DMS153 treated with DMSO at 0.1 percent for 48 hours (cell line): ENCODE measurements around the gene ZNF469.

Experiments
- DNase-seq: peaks from one replicate; lab custom pipeline; 2025; ENCODE audit not compliant: unreplicated experiment; lab: John Stamatoyannopoulos, UW

ZNF469 gene

DNA sequence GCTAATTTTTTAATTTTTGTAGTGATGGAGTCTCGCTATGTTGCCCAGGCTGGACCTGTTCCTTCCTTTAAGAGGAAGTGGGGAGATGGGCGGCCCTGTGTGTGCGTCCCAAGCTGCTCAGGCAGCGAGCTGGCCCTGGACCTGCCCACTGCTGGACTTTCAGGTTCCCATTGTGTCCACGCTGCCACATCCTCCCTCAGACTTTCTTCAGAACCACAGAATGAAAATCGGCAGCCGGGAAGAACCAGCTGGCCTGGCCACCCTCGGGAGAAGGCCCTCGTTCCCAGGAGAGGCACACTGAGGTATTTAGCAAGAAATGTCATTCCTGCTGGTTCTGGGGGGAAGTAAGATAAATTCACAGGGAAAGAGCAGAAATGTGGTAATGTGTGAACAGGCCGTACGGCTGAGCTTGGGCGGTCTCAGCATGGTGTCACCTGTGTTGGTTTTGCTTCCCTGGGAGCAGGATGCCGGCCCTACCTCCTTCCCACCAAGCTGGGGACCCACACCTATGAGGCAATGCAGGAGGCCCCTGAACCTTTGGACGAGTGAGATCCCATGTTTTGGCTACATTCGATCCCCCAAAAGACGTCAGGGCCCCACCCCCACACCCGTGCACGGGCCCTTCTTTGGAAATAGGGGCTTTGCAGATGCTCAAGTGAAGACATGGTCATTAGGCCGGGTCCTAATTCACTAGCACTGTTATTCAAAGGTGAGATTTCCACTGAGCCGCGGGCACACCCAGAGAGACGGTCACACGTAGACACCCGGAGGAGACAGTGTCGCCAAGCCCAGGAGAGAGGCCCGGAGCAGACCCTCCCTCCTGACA, 35.9 kb upstream of the ZNF469 start:
- DNase-seq: no peak

GRCh38 chr16:88347656-88348376, 34.9 kb upstream of the ZNF469 start:
- no peak for DNase-seq

DNA sequence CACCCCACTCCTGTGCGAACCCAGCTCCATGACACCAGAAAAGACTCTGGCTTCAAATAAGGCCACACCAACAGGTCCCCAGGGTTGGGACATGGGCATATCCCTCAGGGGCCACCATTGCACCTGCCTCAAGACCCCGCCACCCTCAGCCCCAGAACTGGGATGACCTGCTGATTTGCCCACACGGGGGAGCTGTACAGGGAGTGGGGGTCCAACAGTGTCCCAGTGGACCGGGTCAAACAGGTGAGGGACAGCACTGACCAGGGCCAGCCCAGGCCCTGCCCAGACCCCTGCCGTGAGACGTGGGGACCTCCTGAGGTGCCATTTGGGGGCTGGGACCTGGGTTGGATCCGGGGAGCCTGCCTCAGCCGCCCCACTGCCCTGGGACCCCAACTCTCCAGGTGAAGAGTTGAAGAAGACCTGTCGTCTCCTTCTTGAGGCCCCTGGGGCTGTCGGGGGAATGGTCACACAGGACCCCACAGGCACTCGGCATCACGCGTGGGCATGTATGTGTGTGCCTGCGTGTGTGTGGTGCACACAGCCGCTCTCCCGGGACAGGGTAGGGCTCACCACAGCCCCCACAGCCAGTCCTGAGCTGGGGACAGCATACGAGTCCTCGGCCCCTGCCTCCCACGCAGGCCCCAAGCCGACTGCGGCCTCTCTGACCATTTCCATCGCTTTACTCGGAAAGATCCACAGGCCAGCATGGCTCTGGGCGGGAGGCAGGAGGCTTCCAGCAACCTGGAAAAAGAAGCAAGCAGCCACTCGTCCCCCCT, 34.2 kb upstream of the ZNF469 start:
- DNase-seq: no peak

GRCh38 chr16:88349153-88349902, 33.4 kb upstream of the ZNF469 start:
- no peak for DNase-seq

DNA sequence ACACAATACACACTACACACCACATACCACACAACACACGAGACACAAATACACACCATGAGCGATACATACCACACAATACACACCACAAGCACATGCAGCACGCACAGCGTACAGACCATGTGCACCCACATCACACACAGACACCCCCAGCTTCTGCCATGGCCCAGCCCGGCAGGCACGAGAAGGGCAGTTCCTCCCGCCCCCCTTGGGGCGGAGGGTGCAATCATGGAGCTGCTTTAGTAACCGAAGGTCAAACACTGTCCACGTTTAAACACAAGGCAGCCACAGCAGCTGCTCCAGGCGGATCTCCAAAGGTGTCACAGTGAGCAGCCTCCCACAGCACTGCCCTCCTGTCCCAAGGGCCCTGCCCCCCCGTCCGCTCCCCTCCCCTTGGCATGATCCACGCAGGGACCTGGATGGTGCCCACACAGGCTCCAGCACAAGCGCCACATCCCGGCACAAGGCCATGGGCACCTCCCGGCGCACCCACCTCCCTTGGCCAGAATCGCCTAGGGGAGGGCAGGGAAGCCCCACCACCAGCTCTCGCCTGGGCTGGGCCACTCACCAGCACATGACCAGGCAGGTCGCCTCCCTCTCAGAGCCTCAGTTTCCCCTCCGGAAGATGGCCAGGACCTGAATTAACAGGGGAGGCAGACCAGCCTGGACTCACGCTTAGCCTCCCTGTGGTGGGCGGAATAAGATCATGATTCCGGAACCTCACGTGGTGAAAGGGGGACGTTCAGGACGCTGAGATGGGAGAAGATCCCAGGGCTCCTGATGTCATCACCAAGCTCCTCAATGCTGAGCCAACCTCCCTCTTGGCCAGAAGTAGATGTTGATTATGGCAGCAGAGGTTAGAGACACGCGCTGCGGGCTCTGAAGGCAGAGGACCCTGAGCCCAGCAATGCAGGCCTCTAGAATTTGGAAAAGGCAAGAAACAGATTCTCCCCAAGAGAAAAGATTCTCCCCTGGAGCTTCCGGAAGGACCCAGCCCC, 32.6 kb upstream of the ZNF469 start:
- no peak for DNase-seq

GRCh38 chr16:88350922-88351321, 31.8 kb upstream of the ZNF469 start:
- DNase-seq: no peak

GRCh38 chr16:88351491-88352101, 31.2 kb upstream of the ZNF469 start:
- DNase-seq: no peak

- no peak for DNase-seq
Measured at GRCh38 chr16:88352261-88353200, 30.2 kb upstream of the ZNF469 start.

GRCh38 chr16:88353232-88353631, 29.5 kb upstream of the ZNF469 start:
- no peak for DNase-seq

DNA sequence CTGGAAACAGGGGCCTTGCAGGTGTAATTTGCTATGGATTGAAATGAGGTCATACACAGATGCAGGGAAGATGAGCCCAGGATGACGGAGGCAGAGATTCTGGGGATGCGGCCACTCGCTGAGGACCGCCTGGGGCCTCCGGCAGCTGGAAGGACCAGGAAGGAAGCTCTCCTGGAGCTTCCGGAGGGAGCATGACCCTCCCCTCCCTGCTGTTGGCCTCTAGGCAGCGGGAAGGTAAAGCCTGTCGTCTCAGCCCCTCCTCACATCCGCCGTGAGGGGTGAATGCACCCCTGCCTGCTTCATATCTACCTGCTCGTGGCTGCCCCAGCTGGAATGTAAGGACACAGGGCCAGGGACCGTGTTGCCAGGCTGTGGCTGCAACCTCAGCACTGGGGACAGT, 29.1 kb upstream of the ZNF469 start:
- no peak for DNase-seq

GRCh38 chr16:88354229-88355092, 28.3 kb upstream of the ZNF469 start:
- DNase-seq: no peak

DNA sequence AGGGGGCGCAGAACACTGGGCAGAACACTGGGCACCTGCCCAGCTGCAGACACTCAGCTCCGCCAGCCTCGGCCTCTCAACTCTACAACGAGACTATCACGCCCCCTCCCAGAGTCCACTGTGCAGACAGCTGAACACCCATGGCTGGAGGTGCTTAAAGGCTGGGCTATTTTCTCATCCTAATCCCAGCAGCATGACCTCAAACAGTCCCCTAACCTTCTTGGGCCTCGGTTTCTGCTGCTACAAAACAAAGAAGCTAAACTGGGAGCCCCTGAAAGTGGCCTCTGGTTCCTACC, 27.7 kb upstream of the ZNF469 start:
- no peak for DNase-seq

DNA sequence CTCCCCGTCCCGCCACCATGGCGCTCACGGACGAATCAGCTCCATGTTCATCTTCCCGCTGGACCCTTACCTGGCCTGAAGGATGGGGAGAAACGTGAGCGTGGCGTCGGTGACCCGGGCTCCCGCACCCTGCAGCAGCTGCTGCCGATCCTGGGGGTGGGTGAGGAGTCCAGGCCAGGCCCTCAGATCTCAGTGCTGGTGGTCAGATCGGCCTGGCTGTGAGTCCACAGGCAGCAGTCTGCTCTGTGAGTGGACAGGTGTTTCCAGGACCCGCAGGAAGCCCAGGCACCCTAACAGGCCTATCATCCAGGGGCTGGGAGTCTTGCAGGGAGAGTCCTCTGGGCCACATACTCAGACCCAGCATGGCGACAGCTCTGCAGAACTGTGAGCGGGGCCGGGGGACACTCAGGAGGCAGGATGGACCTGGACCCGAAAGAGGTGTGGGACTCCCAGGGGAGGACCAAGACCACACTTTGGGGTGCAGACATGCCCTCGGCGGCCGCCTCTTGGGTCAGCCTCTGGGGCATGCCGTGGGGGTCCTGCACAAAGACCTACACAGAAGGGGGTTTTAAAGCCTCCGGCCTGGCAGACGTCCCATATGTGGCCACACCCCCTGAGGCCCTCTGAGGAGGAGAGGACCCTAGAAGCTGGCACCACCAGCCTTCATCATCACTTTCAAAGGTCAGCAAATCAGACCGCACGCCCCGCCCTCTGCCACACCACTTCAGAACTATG, 27.2 kb upstream of the ZNF469 start:
- no peak for DNase-seq

DNA sequence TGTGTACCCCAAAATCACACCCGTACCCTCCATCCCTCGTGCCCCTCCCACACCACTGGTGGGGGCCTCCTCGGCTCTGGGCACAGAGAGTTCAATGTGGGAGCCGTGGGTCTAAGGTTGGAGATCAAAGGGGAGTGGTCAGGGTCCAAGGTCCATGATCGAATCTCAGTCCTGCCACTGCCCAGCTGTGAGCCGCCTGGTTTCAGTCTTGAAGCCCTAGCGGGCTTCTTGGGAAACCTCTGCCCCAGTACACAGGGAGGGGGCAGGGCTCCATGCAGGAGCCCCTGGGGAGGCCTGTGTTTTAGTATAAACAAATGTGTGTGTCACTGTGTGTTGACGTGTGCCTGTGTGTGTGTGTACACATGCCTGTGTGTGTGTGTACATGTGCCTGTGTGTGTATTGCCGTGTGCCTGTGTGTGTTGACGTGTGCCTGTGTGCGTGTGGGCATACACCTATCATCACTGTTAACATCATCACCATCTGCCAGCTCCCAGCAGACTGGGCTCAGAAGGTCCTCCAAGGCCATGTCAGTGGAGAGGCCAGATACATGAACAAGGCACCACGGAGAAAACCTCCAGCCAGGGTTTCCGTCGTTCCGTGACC, 26.5 kb upstream of the ZNF469 start:
- no peak for DNase-seq

GRCh38 chr16:88356727-88357199, 26.0 kb upstream of the ZNF469 start:
- no peak for DNase-seq

DNA sequence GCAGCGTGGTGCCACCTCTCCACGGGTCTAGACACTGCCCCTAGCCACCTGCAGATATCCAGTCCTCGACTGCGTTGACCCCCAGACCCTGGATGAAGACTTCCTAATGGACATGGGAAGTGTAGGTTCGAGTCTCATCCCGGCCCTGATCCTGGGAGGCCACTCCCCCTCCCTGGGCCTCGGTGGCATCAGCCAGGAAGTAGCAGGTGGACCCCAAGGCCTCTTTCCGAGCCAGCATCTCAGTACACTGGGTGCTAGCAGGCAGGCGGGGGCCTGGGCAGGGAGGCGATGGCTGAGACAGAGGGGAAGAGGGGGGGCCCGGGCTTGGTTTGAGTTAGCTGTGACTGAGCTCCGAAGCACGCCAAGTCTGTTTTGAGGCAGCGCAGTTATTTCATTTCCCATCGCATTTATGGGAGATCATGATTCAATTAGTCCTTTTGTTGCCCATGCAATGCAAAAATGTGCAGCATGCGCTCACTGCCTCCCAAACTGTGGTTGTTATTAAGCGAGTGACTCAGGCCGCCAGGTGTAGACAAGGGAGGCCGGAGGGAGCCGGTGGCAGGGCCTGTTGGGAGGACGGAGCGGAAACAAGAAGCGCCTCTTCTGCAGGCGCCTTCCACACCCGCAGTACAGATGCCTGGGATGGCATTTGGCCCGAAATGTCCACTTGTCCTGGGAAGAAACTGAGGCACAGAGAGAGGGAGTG, 25.3 kb upstream of the ZNF469 start:
- DNase-seq: no peak
